OCI-LY1 (cell line): Measurements from ENCODE around the gene ARHGAP21.

Source experiments
- CTCF ChIP-seq: fragments of 200-600 bp; sonication (generic), shearing (Covaris generic); IDR thresholded peaks from 2 replicates; pipeline ENCODE4 v1.5.1; 2017; ENCODE audit warnings: mild to moderate bottlenecking, antibody characterized with exemption, low read length, moderate library complexity, mixed read lengths
- EZH2 ChIP-seq: fragments of 200-600 bp; sonication (generic), shearing (Covaris generic); IDR thresholded peaks from 2 replicates; pipeline ENCODE4 v1.8.0; 2017; ENCODE audit warnings: borderline replicate concordance, mixed run types, mild to moderate bottlenecking, antibody characterized with exemption, low read length, moderate library complexity, mixed read lengths

GRCh38 chr10:24625778-24626177, 97.9 kb downstream of the ARHGAP21 start:
- TF ChIP-seq CTCF, result no peak
- no peak for TF ChIP-seq EZH2
